Mucosa of descending colon (tissue), 3 donors: Measurements from ENCODE around the gene CLIP2. TPM values are rescaled to one million over a fixed set of nuclear protein-coding genes. Genes with fewer than 3 reads are reported as not detected.

Experiments
- ATAC-seq: fragments of 200-7000 bp; cut with Tn5 transposase; one replicate; pipeline ENCODE4 v1.9.1; 2020; ENCODE audit warnings: mild to moderate bottlenecking, moderate library complexity
- DNase-seq, 3 donors: peaks; one replicate each; pipeline ENCODE4 v3.0.0-alpha.2; 2020
- H3K36me3 ChIP-seq: fragments of 200-600 bp; one replicate; pipeline ENCODE4 v1.8.0; 2021; ENCODE audit warnings: low read depth, mild to moderate bottlenecking
- H3K4me1 ChIP-seq: fragments of 200-600 bp; one replicate; pipeline ENCODE4 v1.8.0; 2021; ENCODE audit warnings: low read depth, mild to moderate bottlenecking
- H3K4me3 ChIP-seq: fragments of 200-600 bp; one replicate; pipeline ENCODE4 v1.8.0; 2021; ENCODE audit warnings: mild to moderate bottlenecking
- H3K9me3 ChIP-seq: fragments of 200-600 bp; one replicate; pipeline ENCODE4 v1.8.0; 2021; ENCODE audit warnings: mild to moderate bottlenecking
- intact Hi-C, 2 donors: fragments of 100-400 bp; cut with DNase I in 1 of 2; cut with micrococcal nuclease in 1 of 2; formaldehyde crosslinking; loops; one replicate each; pipeline versions ENCODE4 v1.11.0 to v1.11.1; 2022; cut with DNase I, micrococcal nuclease
- total RNA-seq, 3 donors: library from RNA; stranded (reverse); fragmentation: NEBNext Ultra II Directional in 2 of 3; extraction: Animal tissue kit (Norgen Biotek cat#: 25700) in 2 of 3; gene quantifications; one replicate each; pipeline versions ENCODE4 v1.2.1 to v1.2.4, GENCODE V29; 2021 to 2023
- TF ChIP-seq, protein P1 (sequence below): fragments of 200-600 bp; IDR thresholded peaks from one replicate; pipeline ENCODE4 v1.8.0; 2022; ENCODE audit warnings: antibody characterized with exemption, mild to moderate bottlenecking
- donor health status: DM: no; HTN: no; CAD: no; lungs with moderate emphysema.
- donor health status: DM: no; HTN: no; CAD: no.
- donor health status: DM: no; HTN: yes; CAD: no.

Gene CLIP2
- total RNA-seq, 3 donors from 2014 or later, result 57.6 to 77.7 (median 67.1) TPM

DNA sequence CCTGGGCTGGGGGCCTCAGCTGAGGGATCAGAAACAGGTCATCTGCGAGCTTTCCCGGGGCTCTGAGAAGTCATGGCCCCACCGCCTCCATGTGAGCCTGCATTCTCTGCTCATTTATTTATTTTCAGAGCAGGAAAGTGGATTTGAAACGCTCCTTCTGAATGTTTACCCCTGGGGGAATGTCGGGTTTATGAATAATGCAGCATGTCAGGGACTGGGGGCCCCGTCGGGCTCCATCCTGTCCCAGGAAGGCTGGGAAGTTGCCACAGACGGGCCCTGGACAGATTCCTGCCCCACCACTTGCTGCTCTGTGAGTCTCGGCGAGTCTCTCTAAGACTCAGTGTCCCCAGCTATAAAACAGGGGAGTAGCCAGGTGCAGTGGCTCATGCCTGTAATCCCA, 152.6 kb downstream of the CLIP2 start:
- DNase-seq (no peak), ATAC-seq (no peak)
- TF ChIP-seq, protein P1, sequence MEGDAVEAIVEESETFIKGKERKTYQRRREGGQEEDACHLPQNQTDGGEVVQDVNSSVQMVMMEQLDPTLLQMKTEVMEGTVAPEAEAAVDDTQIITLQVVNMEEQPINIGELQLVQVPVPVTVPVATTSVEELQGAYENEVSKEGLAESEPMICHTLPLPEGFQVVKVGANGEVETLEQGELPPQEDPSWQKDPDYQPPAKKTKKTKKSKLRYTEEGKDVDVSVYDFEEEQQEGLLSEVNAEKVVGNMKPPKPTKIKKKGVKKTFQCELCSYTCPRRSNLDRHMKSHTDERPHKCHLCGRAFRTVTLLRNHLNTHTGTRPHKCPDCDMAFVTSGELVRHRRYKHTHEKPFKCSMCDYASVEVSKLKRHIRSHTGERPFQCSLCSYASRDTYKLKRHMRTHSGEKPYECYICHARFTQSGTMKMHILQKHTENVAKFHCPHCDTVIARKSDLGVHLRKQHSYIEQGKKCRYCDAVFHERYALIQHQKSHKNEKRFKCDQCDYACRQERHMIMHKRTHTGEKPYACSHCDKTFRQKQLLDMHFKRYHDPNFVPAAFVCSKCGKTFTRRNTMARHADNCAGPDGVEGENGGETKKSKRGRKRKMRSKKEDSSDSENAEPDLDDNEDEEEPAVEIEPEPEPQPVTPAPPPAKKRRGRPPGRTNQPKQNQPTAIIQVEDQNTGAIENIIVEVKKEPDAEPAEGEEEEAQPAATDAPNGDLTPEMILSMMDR, result no peak
- intact Hi-C loops, result loop anchor here in 1 of 2 donors (10.0 kb wide), 1 partner anchor 93 kb away; no protein-coding TSS in a partner anchor
- H3K36me3 ChIP-seq, result no peaks in the 10 kb centered on the region
- H3K9me3 ChIP-seq, result no peaks in the 10 kb centered on the region
- no peaks in the 10 kb centered on the region for H3K4me1 ChIP-seq
- H3K4me3 ChIP-seq, result no peak overlapping the region

DNA sequence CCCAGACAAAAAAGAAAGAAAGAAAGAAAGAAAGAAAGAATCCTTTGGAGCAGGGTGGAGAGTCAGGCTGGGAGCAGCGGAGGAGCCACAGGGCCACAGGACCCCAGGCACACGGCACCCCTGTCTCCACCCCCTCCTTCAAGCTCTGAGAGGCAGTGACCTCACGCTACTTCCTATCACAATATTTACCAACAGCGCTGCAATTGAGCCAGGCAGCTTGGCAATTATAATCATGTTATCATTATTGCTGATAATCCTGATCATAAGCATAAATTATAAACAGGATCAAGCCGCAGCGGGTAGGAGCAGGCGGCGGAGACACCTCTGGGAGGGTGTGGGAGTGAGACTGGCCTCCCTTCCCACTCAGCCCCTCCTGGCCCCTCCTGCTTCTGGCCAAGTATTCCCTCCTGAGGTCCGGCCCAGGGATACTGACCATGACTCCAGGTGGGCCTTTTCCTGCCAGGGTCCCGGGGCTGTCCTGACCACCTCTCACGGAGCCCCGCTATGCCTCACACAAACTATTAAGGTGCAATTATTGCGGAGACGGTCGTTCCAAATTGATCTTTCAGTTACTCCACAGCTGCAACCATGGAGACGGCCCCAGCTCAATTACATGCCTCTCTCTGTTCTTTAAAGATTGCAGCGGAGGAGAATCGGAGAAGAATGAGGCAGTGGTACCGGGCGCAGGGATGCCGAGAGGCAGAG, 154.5 kb downstream of the CLIP2 start:
- Histone ChIP-seq H3K4me1 (no peaks in the 10 kb centered on the region), H3K36me3 (no peaks in the 10 kb centered on the region), H3K4me3 (no peak overlapping the region), H3K9me3 (no peaks in the 10 kb centered on the region)
- intact Hi-C loops, result loop anchor here in 1 of 2 donors (10.0 kb wide), 1 partner anchor 91 kb away; no protein-coding TSS in a partner anchor
- ATAC-seq, result no peak
- no peak for DNase-seq
- TF ChIP-seq, protein P1, result no peak

DNA sequence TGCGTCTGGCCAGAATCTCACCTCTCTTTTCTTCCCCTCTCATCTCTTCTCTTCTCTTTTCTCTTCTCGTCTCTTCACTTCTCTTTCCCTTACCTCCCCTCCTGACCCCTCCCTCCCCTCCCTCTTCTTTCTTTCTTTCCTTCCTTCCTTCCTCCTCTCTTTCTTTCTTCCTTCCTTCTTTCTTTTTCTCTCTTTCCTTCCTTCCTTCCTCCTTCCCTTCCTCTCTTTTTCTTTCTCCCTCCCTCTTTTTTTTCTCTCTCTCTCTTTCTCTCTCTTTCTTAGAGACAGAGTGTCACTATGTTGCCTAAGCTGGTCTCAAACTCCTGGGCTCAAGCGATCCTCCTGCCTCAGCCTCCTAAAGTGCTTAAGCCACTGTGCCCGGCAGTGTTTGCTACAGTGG, 159.9 kb downstream of the CLIP2 start:
- Histone ChIP-seq H3K4me3 (no peak overlapping the region), H3K4me1 (peaks cover 12% of the 10 kb centered on the region), H3K36me3 (no peaks in the 10 kb centered on the region), H3K9me3 (no peaks in the 10 kb centered on the region)
- DNase-seq (no peak), ATAC-seq (no peak)
- intact Hi-C loops, result loop anchor here in 1 of 2 donors (10.0 kb wide), 1 partner anchor 86 kb away; no protein-coding TSS in a partner anchor
- TF ChIP-seq, protein P1, result no peak

DNA sequence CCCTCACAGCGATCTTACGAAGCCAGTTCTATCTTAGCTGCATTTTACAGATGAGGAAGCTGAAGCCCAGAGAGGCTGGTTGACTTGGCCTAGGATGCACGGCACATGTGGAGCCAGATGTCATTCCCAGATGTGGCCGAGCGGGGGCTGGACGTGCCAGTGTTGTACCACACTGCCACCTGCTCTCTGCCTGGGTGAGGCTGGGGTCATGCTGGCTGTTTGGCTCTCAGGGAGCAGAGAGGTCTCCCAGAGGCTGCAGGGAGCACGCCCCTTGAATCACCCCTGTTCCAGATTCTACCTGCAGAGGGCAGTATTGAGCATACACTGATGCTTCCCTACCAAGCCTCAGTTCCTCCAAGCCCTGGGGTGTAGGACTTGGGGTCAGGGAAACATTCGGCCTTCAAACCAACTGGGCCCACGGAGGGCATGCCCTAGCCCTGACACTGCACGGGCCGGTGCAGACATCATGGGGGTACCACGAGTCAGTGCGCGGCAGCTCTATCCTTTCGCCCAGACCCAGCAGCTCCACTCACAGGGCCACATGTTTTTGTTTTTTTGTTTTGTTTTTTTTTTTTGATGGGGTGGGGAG, 160.7 kb downstream of the CLIP2 start:
- intact Hi-C loops, result loop anchor here (10.0 kb wide), 2 partner anchors 85 to 95 kb away; no protein-coding TSS in a partner anchor

DNA sequence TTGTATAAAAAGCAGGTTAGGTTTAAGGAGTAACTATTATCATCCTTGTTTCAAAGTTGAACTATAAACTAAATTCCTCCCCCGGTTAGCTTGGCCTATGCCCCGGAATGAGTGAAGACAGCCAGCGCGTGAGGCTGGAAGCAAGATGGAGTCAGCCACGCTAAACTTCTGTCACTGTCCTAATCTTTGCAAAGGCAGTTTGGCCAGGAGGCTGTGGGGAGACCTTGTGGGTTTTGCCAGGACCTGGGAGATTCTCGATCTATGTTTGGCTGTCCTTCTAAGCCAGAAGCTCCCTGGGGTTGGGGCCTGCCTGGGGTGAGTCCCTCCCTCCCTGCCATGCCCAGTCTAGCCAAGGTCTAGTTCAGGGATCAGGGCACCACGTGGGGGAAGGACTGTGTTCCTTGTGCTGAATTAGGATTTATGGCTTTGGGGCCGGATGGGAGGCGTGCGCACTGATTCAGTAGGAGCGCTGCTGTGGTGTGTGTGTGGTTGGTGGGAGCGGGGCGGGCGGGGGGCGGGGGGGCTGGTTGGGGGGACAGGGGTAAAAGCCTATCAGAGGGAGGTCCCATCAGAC, 163.6 kb downstream of the CLIP2 start:
- peaks cover 24% of the 10 kb centered on the region for H3K4me1 ChIP-seq
- no peaks in the 10 kb centered on the region for H3K36me3 ChIP-seq
- no peaks in the 10 kb centered on the region for H3K9me3 ChIP-seq
- DNase-seq (peak; percentile 68 to 72 (median 71)), ATAC-seq (peak; percentile 64)
- intact Hi-C loops, result loop anchor here in 1 of 2 donors (10.0 kb wide), 1 partner anchor 92 kb away; no protein-coding TSS in a partner anchor
- TF ChIP-seq, protein P1, result no peak
- no peak overlapping the region for H3K4me3 ChIP-seq

More for the DNA sequence above, 160.7 kb downstream of the CLIP2 start:
- H3K4me1 ChIP-seq, result peaks cover 19% of the 10 kb centered on the region
- H3K36me3 ChIP-seq, result no peaks in the 10 kb centered on the region
- DNase-seq (peak in 2 of 3 donors; percentile 44 to 88), ATAC-seq (peak; percentile 39)
- no peaks in the 10 kb centered on the region for H3K9me3 ChIP-seq
- TF ChIP-seq, protein P1, result peak; percentile 74
- no peak overlapping the region for H3K4me3 ChIP-seq
